ENCODE results near the gene PLA2G7.
"Not testable (repeated sequence)": the region's sequence is repeated elsewhere in the genome, so short reads cannot be mapped to it uniquely, and the experiment has no call there.

- TF ChIP-seq ZFP30 (CRISPR knock-in tag; IDR thresholded peaks at IDR 0.05); PATZ1 (CRISPR knock-in tag; IDR thresholded peaks at IDR 0.05; ENCODE audit: borderline replicate concordance); PPARA (CRISPR knock-in tag; IDR thresholded peaks at IDR 0.05; ENCODE audit: borderline replicate concordance); ZFP3 (CRISPR knock-in tag; IDR thresholded peaks at IDR 0.05); ESRRG (CRISPR knock-in tag; IDR thresholded peaks at IDR 0.05); ISL1 (CRISPR knock-in tag; IDR thresholded peaks at IDR 0.05); RARB (CRISPR knock-in tag; IDR thresholded peaks at IDR 0.05); SNAI2 (CRISPR knock-in tag; IDR thresholded peaks at IDR 0.05); TCF4 (CRISPR knock-in tag; IDR thresholded peaks at IDR 0.05; ENCODE audit: borderline replicate concordance); ZC3H10 (CRISPR knock-in tag; IDR thresholded peaks at IDR 0.05); ARNTL (CRISPR knock-in tag; IDR thresholded peaks at IDR 0.05; ENCODE audit: borderline replicate concordance, low read depth); ZNF8 (CRISPR knock-in tag; IDR thresholded peaks at IDR 0.05): not testable (repeated sequence)
Observed at GRCh38 chr6:46774736-46775135, 39.6 kb upstream of the PLA2G7 start.
